NCI-H345 treated with DMSO at 0.1 percent for 48 hours (cell line): ENCODE results near the gene POU2AF3.
"Not testable (repeated sequence)": the region's sequence is repeated elsewhere in the genome, so short reads cannot be mapped to it uniquely, and the experiment has no call there.

Experiments
- DNase-seq: peaks from one replicate; lab custom pipeline; 2025; ENCODE audit not compliant: unreplicated experiment; lab: John Stamatoyannopoulos, UW

The POU2AF3 gene

DNA sequence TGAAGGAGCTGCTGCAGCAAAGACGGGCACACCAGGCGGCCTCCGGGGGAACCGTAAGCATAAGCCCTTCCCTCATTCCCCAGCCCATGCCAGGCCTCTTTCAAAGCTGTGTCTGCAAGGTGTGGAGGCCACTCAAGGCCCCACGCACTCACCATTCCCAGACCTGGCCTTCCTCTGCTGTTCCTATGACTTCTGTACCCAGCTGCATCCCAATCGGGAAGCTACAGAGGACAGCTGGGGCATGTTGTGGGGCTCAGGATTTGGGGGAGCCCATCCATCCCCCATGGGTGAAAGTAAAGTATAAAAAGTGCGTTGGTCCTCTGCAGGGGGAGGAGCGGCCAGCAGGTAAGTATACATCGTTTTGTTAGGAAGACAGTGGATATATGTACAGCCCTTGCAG is 2.2 kb downstream of the POU2AF3 start:
- no peak for DNase-seq

DNA sequence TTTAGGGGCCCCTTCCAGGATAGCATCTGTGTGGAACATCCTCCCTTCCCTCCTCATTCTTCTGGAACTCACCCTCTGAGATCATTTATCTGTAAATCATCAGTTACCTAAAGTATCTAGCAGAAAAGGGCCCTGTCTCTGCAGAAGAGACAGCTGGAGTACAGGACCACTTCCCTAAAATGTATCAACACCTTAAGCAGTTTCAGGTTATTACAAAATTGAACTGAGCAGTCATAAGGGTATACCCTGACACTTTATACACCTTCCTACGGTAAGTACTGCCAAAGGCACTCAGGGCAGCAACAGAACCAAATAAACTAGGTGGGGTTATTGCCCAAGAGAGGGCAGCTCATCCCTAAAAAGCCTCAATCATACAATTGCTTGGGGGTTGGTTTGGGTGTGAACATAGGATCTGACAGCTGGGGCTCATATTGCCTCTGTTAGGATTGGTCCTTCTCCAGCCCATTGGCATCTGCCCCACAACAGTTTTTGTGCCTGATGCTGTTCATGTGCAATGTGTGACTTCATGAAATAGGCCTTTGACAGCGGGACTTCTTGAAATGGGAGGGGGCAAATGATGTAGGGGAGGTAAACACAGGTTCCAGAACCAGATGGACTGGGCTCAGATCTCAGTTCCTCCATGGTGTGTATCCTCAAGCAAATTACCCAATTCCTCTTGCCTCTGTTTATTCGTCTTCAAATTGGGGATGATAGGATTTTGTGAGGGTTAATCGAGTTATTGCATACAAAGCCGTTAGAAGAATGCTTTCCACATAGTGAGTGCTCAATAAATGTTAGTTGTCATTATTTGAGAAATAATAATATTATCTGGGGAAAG is 2.9 kb downstream of the POU2AF3 start:
- DNase-seq, result peak; percentile 12

DNA sequence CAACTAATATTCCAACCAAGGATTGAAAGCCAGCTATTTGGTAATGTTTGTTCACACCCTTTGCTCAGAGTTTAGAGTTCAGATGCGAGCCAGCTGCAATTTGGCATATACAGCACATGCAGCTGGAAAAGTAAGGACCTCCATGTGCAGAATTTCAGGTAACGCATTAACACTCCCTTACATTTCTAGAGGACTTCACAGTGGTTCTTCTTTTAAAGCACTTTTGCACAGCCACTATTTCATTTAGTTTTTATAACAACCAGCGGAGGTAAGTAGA is 3.4 kb downstream of the POU2AF3 start:
- DNase-seq, result no peak

DNA sequence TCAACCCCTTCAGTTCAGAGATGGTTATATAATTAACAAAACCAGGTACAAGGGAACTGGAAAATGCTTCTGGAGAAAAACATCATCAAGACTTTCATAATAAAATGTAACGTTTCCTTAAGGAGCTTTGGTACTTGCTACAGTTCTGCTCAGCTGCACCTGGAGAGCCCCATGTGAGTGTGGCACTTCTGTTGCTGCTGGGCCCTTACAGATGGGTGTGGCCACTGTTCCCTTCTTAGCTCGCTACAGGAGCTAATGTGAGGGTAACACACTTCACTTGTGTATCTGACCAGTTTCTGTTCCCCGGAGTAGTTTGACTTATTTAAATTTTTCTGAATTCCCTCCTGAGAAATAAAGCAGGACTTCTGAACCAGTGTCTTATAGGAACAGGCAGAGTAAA is 4.0 kb downstream of the POU2AF3 start:
- DNase-seq, result peak; percentile 45

DNA sequence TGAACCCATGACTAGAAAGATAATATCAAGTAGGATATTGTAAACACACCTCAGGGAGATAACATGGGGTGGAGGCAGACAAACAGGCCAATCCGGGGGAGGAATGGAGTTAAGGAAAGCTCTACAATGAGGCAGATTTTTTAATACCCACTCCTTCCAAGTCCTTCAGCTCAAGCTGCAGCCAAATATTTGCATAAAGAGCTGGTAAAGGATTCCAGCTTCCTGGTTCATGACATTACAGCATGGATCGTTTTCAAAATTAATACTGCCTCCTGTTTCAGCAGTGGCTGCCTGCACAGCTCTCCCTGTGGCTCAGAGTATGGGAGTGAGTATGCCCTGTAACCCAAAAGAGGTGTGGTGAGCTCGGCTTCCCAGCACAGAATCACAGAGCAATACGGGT is 5.1 kb downstream of the POU2AF3 start:
- DNase-seq, result peak; percentile 74

DNA sequence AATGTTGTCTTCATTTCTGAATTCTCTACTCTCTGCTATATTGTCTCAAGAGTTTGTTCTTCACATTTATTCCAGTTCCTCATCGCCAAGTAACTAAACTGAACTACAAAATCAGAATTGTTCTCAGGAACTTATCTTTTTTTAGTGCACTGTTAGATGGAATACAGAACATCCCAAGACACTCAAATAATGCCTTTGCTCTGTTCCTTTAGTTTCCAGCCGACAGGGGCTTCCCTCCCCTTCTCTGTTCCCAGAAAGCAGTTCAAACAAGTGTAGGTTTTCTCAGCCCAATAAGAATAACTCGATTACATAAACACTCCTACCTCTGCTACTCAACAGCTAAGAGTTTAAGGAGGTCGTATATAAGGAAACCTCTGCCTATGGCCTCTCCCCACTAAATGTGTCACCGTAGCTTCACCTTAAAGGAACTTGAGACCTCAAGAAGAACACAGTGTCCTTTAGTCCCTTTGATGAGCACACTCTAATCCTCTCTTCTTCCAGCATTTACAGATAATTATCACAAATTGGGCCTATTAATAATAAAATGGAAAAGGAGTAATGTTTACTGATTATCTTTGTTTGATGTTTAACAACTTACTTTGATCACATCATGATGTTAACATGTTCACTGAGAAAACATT is 6.9 kb downstream of the POU2AF3 start:
- no peak for DNase-seq

DNA sequence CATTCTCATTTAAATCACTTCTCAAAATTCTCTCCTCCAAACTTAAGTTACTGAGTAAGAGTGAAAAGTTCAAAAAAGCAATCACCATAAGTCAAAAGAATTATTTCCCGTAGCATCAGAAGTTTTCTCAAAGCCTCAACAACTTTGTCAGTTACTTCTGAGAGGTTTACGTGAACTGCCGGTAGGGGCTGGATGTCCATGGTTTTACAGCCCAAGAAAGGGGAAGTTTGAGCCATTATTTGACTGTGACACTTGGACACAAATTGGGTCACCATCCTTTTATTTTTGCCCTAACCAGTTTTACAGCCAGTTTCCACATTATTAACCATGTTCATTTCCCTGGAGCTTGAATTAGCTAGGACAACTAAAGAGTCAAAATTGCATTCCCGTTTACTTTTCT is 7.5 kb downstream of the POU2AF3 start:
- DNase-seq, result no peak

DNA sequence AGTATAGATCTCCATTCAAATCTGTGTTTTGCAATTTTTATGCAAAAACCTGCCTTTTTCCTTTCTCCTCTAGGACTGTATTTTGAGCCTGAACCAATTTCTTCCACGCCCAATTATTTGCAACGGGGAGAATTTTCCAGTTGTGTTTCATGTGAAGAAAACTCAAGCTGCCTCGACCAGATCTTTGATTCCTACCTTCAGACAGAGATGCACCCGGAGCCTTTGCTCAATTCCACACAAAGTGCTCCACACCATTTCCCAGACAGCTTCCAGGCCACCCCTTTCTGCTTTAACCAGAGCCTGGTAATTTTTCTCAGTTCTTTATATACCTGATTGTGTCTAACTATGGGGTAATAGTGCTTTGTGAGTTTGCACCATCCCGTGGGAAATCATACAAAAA is 8.0 kb downstream of the POU2AF3 start:
- DNase-seq, result no peak

DNA sequence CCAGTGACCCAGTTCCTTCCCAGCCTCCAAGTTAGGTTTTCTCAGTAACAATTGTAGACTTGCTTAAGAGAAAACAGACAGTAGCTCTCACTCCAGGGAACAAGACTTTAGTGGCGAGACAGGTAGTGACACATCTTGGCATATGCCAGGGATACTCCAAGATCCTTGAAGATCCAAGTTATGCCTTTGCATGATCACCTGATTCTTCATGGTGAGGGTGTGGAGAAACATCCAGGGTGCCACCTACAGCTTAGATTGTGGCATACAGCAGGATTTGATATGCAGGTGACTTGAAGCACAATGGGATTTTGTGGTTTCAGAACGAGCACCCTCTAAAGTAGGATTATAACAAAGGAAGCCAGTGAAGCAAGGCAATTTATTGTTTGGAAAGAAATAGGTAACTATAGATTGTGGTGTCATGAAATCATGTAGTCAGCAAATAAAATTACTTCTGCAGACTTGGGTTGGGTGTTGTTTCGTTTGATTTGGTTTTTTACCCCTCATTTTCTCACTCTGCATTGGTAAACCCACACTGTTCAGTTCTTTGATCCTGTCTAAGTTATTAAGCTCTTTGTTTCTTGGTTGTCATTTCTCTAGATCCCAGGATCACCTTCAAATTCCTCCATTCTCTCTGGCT is 9.2 kb downstream of the POU2AF3 start:
- DNase-seq, result peak; percentile 85

DNA sequence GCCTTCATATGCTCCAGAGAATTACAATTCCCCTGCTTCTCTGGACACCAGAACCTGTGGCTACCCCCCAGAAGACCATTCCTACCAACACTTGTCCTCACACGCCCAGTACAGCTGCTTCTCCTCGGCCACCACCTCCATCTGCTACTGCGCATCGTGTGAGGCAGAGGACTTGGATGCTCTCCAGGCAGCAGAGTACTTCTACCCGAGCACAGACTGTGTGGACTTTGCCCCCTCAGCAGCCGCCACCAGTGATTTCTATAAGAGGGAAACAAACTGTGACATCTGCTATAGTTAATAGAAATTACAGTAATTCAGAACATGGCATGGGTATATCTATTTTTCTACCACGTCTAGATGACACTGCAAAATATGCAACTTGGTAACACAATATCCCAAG is 9.8 kb downstream of the POU2AF3 start:
- peak; percentile 86 for DNase-seq

DNA sequence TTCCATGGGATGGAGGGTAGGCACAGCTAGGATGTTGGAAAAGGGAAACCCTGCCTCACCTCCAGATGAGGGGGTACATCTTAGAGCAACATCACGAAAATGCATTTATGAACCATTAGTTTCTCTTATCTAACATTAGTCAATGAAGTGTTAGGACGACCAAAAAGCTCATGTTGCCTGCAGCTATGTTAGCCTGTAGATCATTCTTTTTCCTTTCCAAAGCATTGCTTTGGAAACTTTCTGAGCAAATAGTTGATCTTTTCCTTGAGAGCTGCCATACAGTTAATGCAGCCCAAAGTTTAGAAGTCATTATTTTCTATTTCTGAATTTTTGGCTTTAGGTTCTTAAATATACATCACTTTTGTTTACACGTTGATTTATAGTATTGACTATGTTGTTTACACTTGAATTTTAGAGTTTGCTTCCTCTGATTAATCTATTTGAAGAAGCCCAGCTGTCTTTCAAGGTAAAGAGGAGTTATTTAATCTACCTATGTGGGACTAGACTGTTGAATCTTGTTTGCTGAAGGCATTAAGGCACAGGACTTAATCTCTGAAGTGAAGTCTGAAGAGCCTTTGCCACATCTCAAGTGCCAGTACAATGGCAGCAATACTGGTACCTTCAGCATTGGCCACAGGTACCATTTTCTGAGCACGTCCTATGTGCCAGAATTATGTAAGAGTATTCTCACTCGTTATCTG is 11.0 kb downstream of the POU2AF3 start:
- DNase-seq, result peak; percentile 68

DNA sequence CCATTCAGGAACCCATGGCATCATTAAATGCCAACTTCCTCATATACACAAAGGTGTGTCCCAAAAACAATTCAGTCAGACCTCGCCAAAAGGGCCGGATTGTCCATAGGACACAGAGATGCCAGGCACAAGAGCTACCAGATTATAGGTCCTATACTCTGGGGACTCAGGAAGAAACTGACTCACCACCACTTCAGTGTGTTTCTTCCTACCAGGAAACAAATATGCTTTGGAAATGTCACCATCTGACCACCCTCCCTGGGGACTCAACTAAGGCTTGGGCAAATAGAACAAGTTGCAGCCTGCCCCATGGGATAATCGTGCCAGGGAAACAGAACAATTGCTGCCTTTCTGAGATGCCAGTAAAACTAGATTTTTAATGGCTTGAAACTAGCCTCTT is 11.7 kb downstream of the POU2AF3 start:
- DNase-seq, result peak; percentile 97

DNA sequence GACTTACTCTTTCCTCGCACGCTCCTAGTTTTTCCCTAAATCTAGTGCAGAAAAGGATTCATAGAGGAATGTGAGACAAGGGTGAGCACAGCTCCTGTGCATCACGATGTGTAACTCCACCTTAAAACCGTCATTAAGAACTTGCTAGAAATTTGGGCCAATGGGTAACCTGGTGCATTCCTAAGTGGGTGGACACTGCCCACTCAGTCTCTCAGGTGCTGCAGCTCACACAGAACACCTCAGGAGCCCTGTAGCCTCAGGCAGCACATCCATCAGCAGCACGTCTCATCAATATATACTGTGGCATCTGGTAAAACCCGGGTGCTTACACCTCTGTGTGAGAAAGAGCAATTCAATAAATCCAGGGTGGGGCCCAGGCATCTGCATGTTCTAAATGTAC is 12.4 kb downstream of the POU2AF3 start:
- no peak for DNase-seq

DNA sequence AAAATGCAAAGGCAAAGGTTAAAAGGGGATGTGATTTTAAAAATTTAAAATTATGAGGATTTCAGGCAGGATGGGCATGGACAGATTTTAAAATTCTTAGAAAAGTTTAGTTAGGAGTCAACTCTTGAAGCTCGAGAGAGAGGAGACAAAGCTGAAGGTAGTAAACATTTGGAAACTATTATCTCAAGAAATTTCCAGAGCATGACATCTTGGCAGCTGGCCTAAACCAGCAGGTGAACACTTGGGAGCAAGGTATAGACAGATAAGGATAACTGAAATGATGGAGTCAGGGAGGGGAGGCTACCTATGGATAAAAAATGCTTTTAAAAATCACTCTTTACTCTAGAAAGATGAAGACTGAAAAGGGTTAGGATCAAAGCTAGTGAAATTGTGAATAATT is 13.7 kb downstream of the POU2AF3 start:
- peak; percentile 60 for DNase-seq

DNA sequence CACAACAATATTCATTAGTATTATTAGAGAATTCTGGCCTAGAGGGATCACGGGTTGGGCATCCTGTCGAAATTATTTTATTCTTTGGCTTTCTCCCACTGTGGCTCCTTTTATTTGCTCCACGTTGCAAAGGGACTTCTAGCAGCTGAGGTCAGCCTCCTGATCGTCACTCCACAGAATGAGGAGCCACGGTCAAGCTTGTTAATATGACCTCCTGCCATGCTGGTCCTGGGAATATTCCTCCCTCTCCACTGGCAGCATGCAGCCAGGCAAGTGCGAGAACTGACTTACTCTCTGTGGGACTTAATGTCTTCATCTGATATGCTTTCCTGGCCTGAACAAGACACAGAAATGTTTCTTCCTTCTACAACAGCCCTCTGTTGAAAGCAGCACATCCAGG is 20.9 kb downstream of the POU2AF3 start:
- no peak for DNase-seq

DNA sequence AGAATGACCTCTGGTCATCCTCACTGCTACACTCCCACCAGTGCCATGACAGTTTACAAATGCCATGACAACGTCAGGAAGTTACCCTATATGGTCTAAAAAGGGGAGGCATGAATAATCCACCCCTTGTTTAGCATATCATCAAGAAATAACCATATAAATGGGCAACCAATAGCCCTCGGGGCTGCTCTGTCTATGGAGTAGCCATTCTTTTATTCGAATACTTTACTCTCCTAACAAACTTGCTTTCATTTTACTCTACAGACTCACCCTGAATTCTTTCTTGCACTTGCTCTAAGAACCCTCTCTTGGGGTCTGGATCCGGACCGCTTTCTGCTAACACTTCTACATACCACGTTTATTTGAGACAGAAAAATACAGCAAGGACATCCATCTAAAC is 21.9 kb downstream of the POU2AF3 start:
- not testable (repeated sequence) for DNase-seq

DNA sequence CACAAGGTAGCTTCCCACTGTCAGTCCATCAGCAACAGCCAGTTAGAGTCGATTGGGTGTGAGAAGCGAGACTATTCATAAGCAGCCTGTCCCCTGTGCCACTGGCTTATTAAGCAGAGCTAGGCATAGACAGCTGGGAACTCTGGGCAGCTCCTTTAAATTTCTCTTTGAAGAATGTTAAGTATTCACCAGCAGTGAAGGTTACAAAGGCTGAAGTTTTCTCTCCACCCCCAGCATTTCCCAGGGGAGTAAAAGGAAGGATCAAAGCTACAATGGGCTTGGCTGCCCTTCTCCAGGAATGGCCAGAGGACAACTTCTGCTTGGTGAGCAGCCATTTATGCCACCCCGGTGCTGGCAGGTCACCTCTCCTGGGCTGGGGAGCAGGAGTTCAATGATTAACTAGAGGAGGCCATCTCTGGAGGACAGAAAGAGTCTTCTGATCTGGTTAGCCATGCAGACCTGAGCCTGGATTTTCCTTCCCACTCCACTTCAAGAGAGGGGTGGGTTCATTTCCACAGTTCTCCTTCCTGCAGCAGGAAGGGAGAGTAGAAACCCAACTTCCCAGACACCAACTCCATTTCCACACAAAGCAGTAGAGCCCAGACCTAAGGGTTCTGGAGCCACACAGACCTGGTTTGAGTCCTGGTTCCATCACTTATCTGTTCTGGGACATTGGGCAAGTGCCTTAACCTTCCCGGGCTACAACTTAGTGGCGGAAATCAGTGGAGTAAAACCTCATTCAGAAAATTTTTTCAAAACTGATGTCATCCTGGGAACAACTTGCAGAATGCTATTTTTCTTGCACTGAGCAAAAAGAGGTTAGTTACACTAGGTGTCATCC is 22.6 kb downstream of the POU2AF3 start:
- no peak for DNase-seq

DNA sequence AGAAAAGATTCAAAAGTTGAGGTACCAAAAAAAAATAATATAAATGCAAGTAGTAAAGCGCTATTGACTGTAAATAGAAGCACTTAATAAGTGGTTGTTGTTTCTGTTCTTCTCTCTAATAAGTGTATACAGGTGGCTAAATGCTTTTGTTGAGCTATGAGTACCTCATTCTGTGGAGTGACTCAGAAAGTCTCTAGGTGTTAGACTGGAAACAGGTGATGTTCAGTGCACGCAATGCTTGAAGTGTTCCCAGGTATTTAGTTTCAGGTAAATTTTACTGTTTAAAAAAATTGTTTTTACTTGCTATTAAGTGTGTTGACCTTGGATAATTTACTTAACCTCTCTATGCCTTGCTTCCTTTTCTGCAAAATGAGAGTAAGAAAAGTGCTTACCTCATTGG is 24.2 kb downstream of the POU2AF3 start:
- DNase-seq, result no peak

DNA sequence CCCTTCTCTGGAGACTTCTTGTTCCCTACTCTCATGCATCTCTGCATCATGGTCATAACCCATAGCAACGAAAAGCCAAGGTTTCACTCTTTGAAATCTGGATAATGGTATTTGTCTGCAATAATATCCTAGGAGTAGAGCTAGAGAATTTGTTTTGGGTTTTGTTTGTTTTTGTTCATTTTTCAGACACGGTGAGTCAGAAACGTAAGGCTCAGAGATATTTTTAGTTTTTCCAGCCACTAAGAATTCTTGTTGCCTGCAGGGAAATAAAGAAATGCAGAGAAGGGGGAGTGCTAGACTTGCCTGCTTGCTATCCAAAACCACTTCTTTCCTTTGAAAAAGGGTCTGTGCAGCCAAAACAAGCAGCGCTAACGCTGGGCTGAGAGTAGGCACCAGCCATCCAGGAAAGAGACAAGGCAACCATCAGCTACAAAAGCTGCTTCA is 26.0 kb downstream of the POU2AF3 start:
- DNase-seq, result no peak

DNA sequence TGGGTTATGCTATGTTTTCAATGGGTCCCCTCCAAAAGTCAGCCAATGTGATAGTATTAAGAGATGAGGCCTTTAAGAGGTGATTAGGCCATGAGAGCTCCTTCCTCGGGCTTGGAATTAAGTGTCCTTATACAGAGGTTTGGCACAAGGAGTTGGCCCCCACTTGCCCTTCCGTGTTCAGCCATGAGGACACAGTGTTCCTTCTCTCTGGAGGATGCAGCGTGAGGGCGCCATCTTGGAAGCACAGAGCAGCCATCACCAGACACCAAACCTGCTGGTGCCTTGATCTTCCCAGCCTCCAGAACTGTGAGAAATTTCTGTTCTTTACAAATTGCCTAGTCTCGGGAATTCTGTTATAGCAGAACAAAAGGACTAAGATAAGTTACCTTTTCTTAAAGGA is 26.9 kb downstream of the POU2AF3 start:
- DNase-seq, result no peak

DNA sequence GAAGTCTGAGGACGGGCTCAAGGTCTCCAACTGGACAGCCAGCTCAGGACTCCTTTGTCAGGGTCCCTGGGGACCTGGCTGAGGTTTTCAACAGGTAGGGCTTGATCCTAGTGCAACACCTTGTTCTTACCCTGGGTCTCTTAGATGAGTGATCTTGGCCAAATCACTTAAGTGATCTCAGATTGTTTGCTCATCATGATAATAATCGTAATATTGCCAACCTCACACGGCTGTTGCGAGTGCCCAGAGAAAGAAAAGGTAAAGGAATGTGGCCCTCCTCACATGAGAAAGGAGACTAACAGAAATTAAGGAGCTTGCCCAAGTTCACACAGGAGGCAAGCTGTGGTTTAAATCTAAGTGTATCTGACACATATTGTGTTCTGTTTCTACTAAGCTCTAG is 28.5 kb downstream of the POU2AF3 start:
- DNase-seq, result no peak
